ENCODE measurements around the gene LSAMP.

The LSAMP gene

GRCh38 chr3:116391296-116392201 lies 53.7 kb downstream of the LSAMP start:
- Histone ChIP-seq H3K9ac (ENCODE audit: low read depth, low read length) (no peak overlapping the region), H3K4me1 (ENCODE audit: control insufficient read depth, insufficient read depth, low read length) (peaks cover 15% of the 10 kb centered on the region), H3K4me3 (ENCODE audit: low read depth, low read length) (no peak overlapping the region), H3K36me3 (ENCODE audit: control insufficient read depth, insufficient read depth, low read length) (no peaks in the 10 kb centered on the region), H3K9me3 (ENCODE audit: control insufficient read depth, insufficient read depth, low read length) (no peaks in the 10 kb centered on the region), H3K27me3 (ENCODE audit: control insufficient read depth, insufficient read depth, low read length) (no peaks in the 10 kb centered on the region)

DNA sequence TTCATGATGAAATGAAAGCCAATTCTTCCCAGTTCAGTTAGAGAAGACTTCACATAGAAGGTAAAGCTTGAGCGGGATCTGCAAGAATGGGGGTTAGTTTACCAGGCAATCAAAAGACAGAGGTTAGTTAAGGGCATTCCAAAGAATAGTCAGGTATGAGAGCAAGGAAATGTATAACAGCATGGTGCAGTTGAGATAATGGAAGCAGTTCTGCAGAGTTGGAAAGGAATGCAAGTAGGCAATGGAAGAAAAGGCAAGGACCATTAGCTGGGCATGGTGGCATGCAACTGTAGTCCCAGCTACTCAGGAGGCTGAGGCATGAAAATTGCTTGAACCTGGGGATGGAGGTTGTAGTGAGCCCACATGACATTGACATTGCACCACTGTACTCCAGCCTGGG lies 55.0 kb downstream of the LSAMP start:
- Histone ChIP-seq H3K4me3 (ENCODE audit: low read depth, low read length) (no peak overlapping the region), H3K9ac (ENCODE audit: low read depth, low read length) (no peak overlapping the region), H3K27me3 (ENCODE audit: control insufficient read depth, insufficient read depth, low read length) (no peaks in the 10 kb centered on the region), H3K36me3 (ENCODE audit: control insufficient read depth, insufficient read depth, low read length) (no peaks in the 10 kb centered on the region), H3K9me3 (ENCODE audit: control insufficient read depth, insufficient read depth, low read length) (no peaks in the 10 kb centered on the region), H3K4me1 (ENCODE audit: control insufficient read depth, insufficient read depth, low read length) (peaks cover 15% of the 10 kb centered on the region)

DNA sequence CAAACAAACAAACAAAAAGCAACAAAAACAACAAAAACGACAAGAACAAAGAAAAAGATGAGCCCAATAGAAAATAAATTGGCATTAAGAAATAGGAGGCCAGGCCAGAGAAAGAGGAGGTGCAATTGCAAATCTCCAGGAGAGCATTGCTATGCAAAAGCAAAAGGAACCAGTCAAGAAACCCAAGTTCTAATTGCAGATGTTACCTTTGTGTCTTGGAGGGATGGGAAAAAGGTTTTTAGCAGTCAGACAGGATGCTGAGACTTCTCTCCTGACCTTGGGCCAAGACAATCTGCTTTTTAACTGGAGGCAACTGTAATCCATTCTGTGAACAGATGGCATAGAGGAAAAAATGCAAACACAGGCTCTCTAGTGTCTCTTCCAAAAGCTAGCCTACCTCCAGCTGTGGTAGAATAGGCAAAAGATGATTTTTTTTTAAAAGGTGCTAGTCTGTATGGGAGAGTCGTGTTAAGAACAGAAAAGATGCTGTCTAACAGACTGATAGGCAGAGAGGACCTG lies 56.4 kb downstream of the LSAMP start:
- peaks cover 15% of the 10 kb centered on the region for H3K4me1 ChIP-seq (ENCODE audit: control insufficient read depth, insufficient read depth, low read length)
- H3K9me3 ChIP-seq (ENCODE audit: control insufficient read depth, insufficient read depth, low read length) = no peaks in the 10 kb centered on the region
- H3K27me3 ChIP-seq (ENCODE audit: control insufficient read depth, insufficient read depth, low read length) = no peaks in the 10 kb centered on the region
- H3K9ac ChIP-seq (ENCODE audit: low read depth, low read length) = no peak overlapping the region
- H3K36me3 ChIP-seq (ENCODE audit: control insufficient read depth, insufficient read depth, low read length) = no peaks in the 10 kb centered on the region
- no peak overlapping the region for H3K4me3 ChIP-seq (ENCODE audit: low read depth, low read length)

GRCh38 chr3:116386168-116386567 lies 59.1 kb downstream of the LSAMP start:
- Histone ChIP-seq H3K9ac (ENCODE audit: low read depth, low read length) (no peak overlapping the region), H3K4me1 (ENCODE audit: control insufficient read depth, insufficient read depth, low read length) (peaks cover 15% of the 10 kb centered on the region), H3K27me3 (ENCODE audit: control insufficient read depth, insufficient read depth, low read length) (no peaks in the 10 kb centered on the region), H3K4me3 (ENCODE audit: low read depth, low read length) (no peak overlapping the region), H3K36me3 (ENCODE audit: control insufficient read depth, insufficient read depth, low read length) (no peaks in the 10 kb centered on the region), H3K9me3 (ENCODE audit: control insufficient read depth, insufficient read depth, low read length) (no peaks in the 10 kb centered on the region)

DNA sequence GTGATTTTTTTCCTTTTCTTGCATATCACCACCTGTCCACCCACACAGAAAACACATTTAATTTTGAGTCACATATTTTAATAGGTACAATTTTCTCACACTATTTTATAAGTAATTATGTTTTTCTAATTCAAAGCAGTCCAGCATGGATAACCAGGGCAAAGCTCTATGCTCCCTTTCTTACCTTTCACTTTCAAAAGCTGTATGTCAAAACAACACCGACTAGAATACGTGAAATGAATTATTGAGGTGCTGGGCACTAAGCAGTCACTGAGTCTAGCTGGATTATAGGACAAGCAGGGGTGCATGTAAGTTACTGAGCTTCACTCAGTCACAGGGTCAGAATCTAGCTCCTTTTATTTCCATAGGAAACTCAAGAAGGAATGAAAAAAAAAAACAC lies 60.6 kb downstream of the LSAMP start:
- H3K27me3 ChIP-seq (ENCODE audit: control insufficient read depth, insufficient read depth, low read length) = no peaks in the 10 kb centered on the region
- no peak overlapping the region for H3K4me3 ChIP-seq (ENCODE audit: low read depth, low read length)
- H3K4me1 ChIP-seq (ENCODE audit: control insufficient read depth, insufficient read depth, low read length) = peaks cover 15% of the 10 kb centered on the region
- H3K9me3 ChIP-seq (ENCODE audit: control insufficient read depth, insufficient read depth, low read length) = no peaks in the 10 kb centered on the region
- no peak overlapping the region for H3K9ac ChIP-seq (ENCODE audit: low read depth, low read length)
- H3K36me3 ChIP-seq (ENCODE audit: control insufficient read depth, insufficient read depth, low read length) = no peaks in the 10 kb centered on the region

DNA sequence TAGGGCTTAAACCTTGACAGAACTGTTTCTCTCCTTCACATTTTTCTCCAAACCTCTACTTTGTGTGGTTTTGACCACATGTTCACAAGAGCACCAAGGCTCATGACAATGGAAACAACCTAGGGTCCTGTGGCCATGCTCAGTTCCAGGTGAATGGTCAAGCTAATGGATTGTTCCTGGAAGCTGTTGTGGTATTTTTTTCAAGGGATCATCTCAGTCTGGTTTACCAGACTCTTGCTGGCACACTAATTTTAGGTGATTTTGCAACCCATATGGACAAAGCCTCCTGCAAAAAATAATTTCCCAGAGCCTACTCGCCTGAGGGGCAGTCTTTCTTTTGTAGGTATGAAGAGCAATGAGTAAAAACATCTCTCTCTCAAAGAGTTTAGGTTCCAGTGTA lies 67.2 kb downstream of the LSAMP start:
- Histone ChIP-seq H3K4me3 (ENCODE audit: low read depth, low read length) (no peak overlapping the region), H3K9me3 (ENCODE audit: control insufficient read depth, insufficient read depth, low read length) (no peaks in the 10 kb centered on the region), H3K4me1 (ENCODE audit: control insufficient read depth, insufficient read depth, low read length) (no peaks in the 10 kb centered on the region), H3K36me3 (ENCODE audit: control insufficient read depth, insufficient read depth, low read length) (no peaks in the 10 kb centered on the region), H3K9ac (ENCODE audit: low read depth, low read length) (no peak overlapping the region), H3K27me3 (ENCODE audit: control insufficient read depth, insufficient read depth, low read length) (no peaks in the 10 kb centered on the region)

GRCh38 chr3:116374901-116375300 lies 70.4 kb downstream of the LSAMP start:
- no peak overlapping the region for H3K9ac ChIP-seq (ENCODE audit: low read depth, low read length)
- H3K4me1 ChIP-seq (ENCODE audit: control insufficient read depth, insufficient read depth, low read length) = no peaks in the 10 kb centered on the region
- no peaks in the 10 kb centered on the region for H3K9me3 ChIP-seq (ENCODE audit: control insufficient read depth, insufficient read depth, low read length)
- no peaks in the 10 kb centered on the region for H3K27me3 ChIP-seq (ENCODE audit: control insufficient read depth, insufficient read depth, low read length)
- H3K36me3 ChIP-seq (ENCODE audit: control insufficient read depth, insufficient read depth, low read length) = no peaks in the 10 kb centered on the region
- H3K4me3 ChIP-seq (ENCODE audit: low read depth, low read length) = no peak overlapping the region

- Histone ChIP-seq H3K9ac (ENCODE audit: low read depth, low read length) (no peak overlapping the region), H3K4me3 (ENCODE audit: low read depth, low read length) (no peak overlapping the region), H3K36me3 (ENCODE audit: control insufficient read depth, insufficient read depth, low read length) (no peaks in the 10 kb centered on the region), H3K9me3 (ENCODE audit: control insufficient read depth, insufficient read depth, low read length) (no peaks in the 10 kb centered on the region), H3K27me3 (ENCODE audit: control insufficient read depth, insufficient read depth, low read length) (no peaks in the 10 kb centered on the region), H3K4me1 (ENCODE audit: control insufficient read depth, insufficient read depth, low read length) (no peaks in the 10 kb centered on the region)
Observed at GRCh38 chr3:116367761-116368395, 77.4 kb downstream of the LSAMP start.

GRCh38 chr3:116356056-116356455 lies 89.2 kb downstream of the LSAMP start:
- no peaks in the 10 kb centered on the region for H3K36me3 ChIP-seq (ENCODE audit: control insufficient read depth, insufficient read depth, low read length)
- no peaks in the 10 kb centered on the region for H3K9me3 ChIP-seq (ENCODE audit: control insufficient read depth, insufficient read depth, low read length)
- no peak overlapping the region for H3K9ac ChIP-seq (ENCODE audit: low read depth, low read length)
- no peak overlapping the region for H3K4me3 ChIP-seq (ENCODE audit: low read depth, low read length)
- no peaks in the 10 kb centered on the region for H3K27me3 ChIP-seq (ENCODE audit: control insufficient read depth, insufficient read depth, low read length)
- H3K4me1 ChIP-seq (ENCODE audit: control insufficient read depth, insufficient read depth, low read length) = peaks cover 1% of the 10 kb centered on the region

- Histone ChIP-seq H3K4me3 (ENCODE audit: low read depth, low read length) (no peak overlapping the region), H3K27me3 (ENCODE audit: control insufficient read depth, insufficient read depth, low read length) (no peaks in the 10 kb centered on the region), H3K9ac (ENCODE audit: low read depth, low read length) (no peak overlapping the region), H3K4me1 (ENCODE audit: control insufficient read depth, insufficient read depth, low read length) (peaks cover 4% of the 10 kb centered on the region), H3K36me3 (ENCODE audit: control insufficient read depth, insufficient read depth, low read length) (no peaks in the 10 kb centered on the region), H3K9me3 (ENCODE audit: control insufficient read depth, insufficient read depth, low read length) (no peaks in the 10 kb centered on the region)
Observed at GRCh38 chr3:116354382-116354781, 90.9 kb downstream of the LSAMP start.

DNA sequence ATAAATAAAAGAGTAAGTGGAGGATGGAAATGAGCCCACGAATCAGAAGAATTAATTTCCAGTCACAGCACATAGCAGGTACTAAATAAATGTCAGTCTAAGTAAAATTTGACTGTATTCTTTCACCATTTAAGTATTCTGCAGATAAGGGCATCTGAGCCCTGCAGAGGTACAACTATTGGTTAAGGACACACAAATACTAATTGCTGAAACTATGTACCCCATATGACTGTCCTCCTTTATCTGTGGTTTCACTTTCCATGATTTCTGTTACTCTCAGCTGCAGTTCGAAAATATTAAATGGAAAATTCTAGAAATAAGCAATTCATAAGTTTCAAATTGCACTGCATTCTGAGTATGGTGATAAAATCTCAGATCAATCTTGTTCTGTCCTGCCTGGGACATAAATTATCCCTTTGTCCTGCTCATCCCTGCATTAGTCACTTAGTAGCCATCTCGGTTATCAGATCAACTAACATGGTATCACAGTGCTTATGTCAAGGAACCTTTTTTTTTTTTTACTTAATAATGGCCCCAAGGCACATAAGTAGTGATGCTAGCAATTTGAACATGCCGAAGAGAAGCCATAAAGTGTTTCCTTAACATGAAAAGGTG lies 95.1 kb downstream of the LSAMP start:
- Histone ChIP-seq H3K4me1 (ENCODE audit: control insufficient read depth, insufficient read depth, low read length) (peaks cover 16% of the 10 kb centered on the region), H3K9ac (ENCODE audit: low read depth, low read length) (no peak overlapping the region), H3K27me3 (ENCODE audit: control insufficient read depth, insufficient read depth, low read length) (no peaks in the 10 kb centered on the region), H3K9me3 (ENCODE audit: control insufficient read depth, insufficient read depth, low read length) (no peaks in the 10 kb centered on the region), H3K36me3 (ENCODE audit: control insufficient read depth, insufficient read depth, low read length) (no peaks in the 10 kb centered on the region), H3K4me3 (ENCODE audit: low read depth, low read length) (no peak overlapping the region)
